Body of pancreas (tissue), 4 donors: ENCODE results near the gene APBA2. TPM values are rescaled to one million over a fixed set of nuclear protein-coding genes. Genes with fewer than 3 reads are reported as not detected.

Experiments
- ATAC-seq: fragments of 150-250 bp; one replicate; pipeline ENCODE4 v1.9.1; 2016
- DNase-seq, 4 donors: peaks; one replicate each; pipeline ENCODE4 v3.0.0-alpha.2; 2019
- H3K27ac ChIP-seq, 4 donors: fragments of 200-600 bp; sonication (generic); 1 replicate in 3 of 4; 2 replicates in 1 of 4; pipeline versions ENCODE4 v1.5.1 to v1.6.1; 2016 to 2019; ENCODE audit warnings: mild to moderate bottlenecking in 1 of 4, mixed read lengths in 1 of 4, moderate library complexity in 1 of 4
- H3K27me3 ChIP-seq, 2 donors: fragments of 200-600 bp; sonication (generic); one replicate each; pipeline ENCODE4 v1.6.0; 2016; ENCODE audit warnings: mild to moderate bottlenecking in 1 of 2
- H3K36me3 ChIP-seq, 2 donors: fragments of 200-600 bp; sonication (generic); replicated peaks in 1 of 2; 2 replicates each; pipeline ENCODE4 v1.5.1; 2016; ENCODE audit warnings: low read depth in 2 of 2; ENCODE audit not compliant: insufficient read depth in 1 of 2
- H3K4me1 ChIP-seq: fragments of 200-600 bp; sonication (generic); one replicate; pipeline ENCODE4 v1.6.0; 2016
- H3K4me3 ChIP-seq, 2 donors: fragments of 200-600 bp; sonication (generic); 1 replicate in 1 of 2; 2 replicates in 1 of 2; pipeline ENCODE4 v1.5.1; 2016 to 2019
- H3K9me3 ChIP-seq, 3 donors: fragments of 200-600 bp; sonication (generic); 1 replicate in 2 of 3; 2 replicates in 1 of 3; pipeline ENCODE4 v1.5.1; 2016
- CTCF ChIP-seq, 7 experiments: fragments of 450-650 bp in 4 of 7; fragments of 200-600 bp in 3 of 7; sonication (generic) in 3 of 7; IDR thresholded peaks; one replicate each; pipeline ENCODE4 v1.5.1; 2016 to 2019; ENCODE audit warnings: antibody characterized with exemption in 7 of 7
- POLR2A ChIP-seq, 3 donors: fragments of 450-650 bp; IDR thresholded peaks; one replicate each; pipeline ENCODE4 v1.6.1; 2016; ENCODE audit warnings: antibody characterized with exemption in 3 of 3, mild to moderate bottlenecking in 2 of 3
- WGBS, 2 donors: methylation state at CpG; one replicate each; pipeline ENCODE4 v1.1.5; 2017; 5-methylcytosine and 5-hydroxymethylcytosine counted together
- intact Hi-C: fragments of 100-400 bp; cut with DNase I; formaldehyde crosslinking; loops from one replicate; pipeline ENCODE4 v1.15.1; 2023
- total RNA-seq, 2 donors: library from RNA; depleted of rRNA; stranded (reverse); fragments of >200 nt; gene quantifications; one replicate each; pipeline ENCODE4 v1.1.0, GENCODE V29; 2016

Gene APBA2
- total RNA-seq, 2 donors from 2014 or later: 13.2 to 29.0 TPM

DNA sequence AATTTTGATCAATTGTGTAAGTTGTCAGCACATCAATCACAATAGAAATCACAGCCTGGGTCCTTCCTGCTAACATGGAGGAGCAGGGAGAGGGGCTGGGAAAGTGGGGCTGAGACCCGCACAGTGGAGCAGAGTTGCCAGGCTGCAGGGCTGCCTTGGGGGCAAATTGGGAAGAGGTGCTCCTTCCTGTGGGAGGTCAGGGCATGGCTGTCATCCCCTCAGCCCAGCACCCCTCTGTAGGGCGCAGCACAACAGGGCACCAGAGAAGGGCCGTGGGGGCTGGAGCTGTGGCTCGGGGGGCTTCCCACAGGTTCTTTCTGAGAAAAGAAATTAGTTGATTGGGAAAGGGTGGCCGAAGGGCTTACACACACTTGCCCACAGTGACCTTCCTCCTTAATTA is 257.5 kb downstream of the APBA2 start:
- no peaks in the 10 kb centered on the region for H3K27me3 ChIP-seq
- intact Hi-C loops: no loop called here
- DNase-seq (no peak), ATAC-seq (no peak)
- peaks cover 13% of the 10 kb centered on the region for H3K4me1 ChIP-seq
- H3K36me3 ChIP-seq: no peaks in the 10 kb centered on the region
- H3K4me3 ChIP-seq: no peak overlapping the region
- H3K27ac ChIP-seq: no peak overlapping the region
- no peak for TF ChIP-seq POLR2A (IDR thresholded peaks at IDR 0.05)
- no peak for TF ChIP-seq CTCF (IDR thresholded peaks at IDR 0.05)
- WGBS, 2 donors: 82 to 87% methylated on average over 5 of the region's 5 CpGs
- no peaks in the 10 kb centered on the region for H3K9me3 ChIP-seq

DNA sequence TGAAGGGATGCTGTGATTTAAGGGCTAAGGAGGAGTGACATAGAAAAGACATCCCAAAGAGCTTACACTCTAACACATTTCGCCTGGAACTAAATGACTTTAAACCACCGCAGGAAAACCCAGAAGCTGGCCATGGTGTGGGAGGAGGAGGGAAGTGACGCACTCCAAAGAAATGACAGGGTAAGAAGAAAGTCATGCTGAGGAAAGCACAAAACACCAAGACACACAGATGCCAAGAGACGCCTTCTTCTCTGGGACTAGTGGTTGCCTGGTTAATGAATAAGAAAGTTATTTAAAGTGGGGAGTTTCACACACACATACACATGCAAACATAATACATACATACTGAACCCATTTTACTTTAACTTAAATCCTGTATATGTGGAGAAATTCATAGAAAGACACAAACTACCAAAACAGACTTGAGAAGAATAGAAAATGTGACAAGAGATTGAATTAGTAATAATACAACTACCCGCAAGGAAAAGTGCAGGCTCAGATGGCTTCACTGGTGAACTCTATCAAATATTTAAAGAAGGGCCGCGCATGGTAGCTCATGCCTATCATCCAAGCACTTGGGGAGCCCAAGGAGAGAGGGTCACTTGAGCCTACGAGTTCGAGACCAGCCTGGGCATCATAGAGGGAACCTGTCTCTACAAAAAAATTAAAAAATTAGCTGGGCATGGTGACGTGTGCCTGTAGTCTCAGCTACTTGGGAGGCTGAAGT is 258.3 kb downstream of the APBA2 start:
- no peak overlapping the region for H3K4me3 ChIP-seq
- no peaks in the 10 kb centered on the region for H3K9me3 ChIP-seq
- WGBS, 2 donors: 89 to 90% methylated on average over 10 of the region's 10 CpGs
- H3K4me1 ChIP-seq: peaks cover 13% of the 10 kb centered on the region
- DNase-seq: no peak
- ATAC-seq: no peak
- no peaks in the 10 kb centered on the region for H3K36me3 ChIP-seq
- H3K27ac ChIP-seq: no peak overlapping the region
- TF ChIP-seq POLR2A (IDR thresholded peaks at IDR 0.05) (no peak), CTCF (IDR thresholded peaks at IDR 0.05) (no peak)
- H3K27me3 ChIP-seq: no peaks in the 10 kb centered on the region
- intact Hi-C loops: no loop called here

DNA sequence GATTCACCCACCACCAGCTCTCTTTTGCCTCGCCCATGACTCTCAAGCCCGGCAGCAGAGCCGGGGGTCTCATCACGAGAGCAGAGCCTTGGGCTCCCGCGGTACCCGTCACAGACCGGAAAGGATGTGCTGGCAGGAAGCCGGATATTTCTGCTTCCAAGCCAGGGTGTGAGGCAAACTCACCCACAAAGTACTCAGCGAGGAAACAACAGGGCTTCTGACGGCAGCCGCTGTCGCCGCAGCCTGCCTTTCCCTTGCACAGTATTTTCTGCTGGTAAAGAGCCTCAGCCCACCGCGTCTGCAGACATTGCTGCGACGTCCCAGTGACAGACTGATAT is 263.9 kb downstream of the APBA2 start:
- Histone ChIP-seq H3K27ac (no peak overlapping the region), H3K36me3 (no peaks in the 10 kb centered on the region), H3K27me3 (no peaks in the 10 kb centered on the region), H3K4me3 (no peak overlapping the region), H3K9me3 (no peaks in the 10 kb centered on the region), H3K4me1 (no peaks in the 10 kb centered on the region)
- intact Hi-C loops: no loop called here
- ATAC-seq (no peak), DNase-seq (no peak)
- no peak for TF ChIP-seq POLR2A (IDR thresholded peaks at IDR 0.05)
- TF ChIP-seq CTCF (IDR thresholded peaks at IDR 0.05): no peak
- WGBS, 2 donors: 84 to 93% methylated on average over 5 to 18 of the region's 18 CpGs

DNA sequence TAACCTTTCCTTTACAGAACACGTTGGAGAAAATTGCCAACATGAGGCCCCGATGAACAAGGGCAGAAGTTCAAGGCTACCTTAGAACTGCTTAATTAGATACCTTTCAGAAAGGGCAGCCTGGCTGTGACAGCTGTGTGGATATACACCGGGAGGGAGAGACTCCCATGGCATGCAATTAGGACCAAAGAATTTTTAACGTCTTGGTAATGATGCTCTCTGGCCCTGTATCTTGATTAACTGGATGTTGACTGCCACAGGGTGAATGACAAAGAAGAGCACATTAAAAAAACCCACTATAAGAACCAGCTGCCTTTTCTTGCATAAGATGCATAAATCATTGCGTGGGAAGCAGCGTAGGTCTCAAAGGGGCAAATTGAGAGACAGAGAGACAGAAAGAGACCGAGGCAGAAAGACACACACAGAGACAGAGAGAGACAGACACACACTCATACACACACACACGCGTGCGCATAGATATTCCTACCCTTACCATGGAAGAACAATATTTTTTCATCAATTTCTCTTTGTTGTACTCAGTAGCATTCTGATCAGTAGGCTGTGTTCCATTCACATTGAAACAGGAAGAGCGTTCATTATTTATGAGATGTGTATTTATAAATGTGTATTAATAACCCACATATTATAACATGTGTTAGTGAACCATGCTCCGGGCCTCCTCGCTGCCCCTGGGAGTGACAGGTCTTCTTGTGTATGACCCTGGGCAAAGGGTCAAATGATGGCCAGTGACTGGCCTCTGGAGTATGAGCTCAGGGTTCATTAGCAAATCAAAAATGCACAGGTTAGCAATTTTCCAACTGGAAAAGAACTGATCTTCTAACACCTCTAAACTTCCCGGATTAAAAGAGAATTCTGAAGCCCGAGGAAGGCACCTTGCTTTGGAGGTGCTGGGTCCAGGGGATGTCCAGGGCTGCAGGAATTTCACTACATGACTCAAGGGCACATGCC is 265.0 kb downstream of the APBA2 start:
- no peaks in the 10 kb centered on the region for H3K4me1 ChIP-seq
- intact Hi-C loops: no loop called here
- no peaks in the 10 kb centered on the region for H3K36me3 ChIP-seq
- 74 to 75% methylated on average over 15 of the region's 15 CpGs for WGBS, 2 donors
- no peak for ATAC-seq
- H3K27ac ChIP-seq: no peak overlapping the region
- no peaks in the 10 kb centered on the region for H3K27me3 ChIP-seq
- no peaks in the 10 kb centered on the region for H3K9me3 ChIP-seq
- no peak overlapping the region for H3K4me3 ChIP-seq
- TF ChIP-seq CTCF (IDR thresholded peaks at IDR 0.05) (no peak), POLR2A (IDR thresholded peaks at IDR 0.05) (no peak)
- no peak for DNase-seq
